Ectodermal cell (in vitro differentiated cells): ENCODE measurements around the gene SIN3B.

ENCODE experiments used
- H3K27ac ChIP-seq: 2 replicates; pipeline ENCODE4 v1.7.0; 2013; ENCODE audit warnings: mild to moderate bottlenecking, low read depth, low read length; ENCODE audit not compliant: insufficient read depth, poor library complexity, severe bottlenecking
- H3K27me3 ChIP-seq: 2 replicates; pipeline ENCODE4 v1.7.0; 2013; ENCODE audit warnings: mild to moderate bottlenecking, low read length; ENCODE audit not compliant: insufficient read depth, control insufficient read depth, poor library complexity, severe bottlenecking
- H3K36me3 ChIP-seq: one replicate; pipeline ENCODE4 v1.7.0; 2013; ENCODE audit warnings: low read length; ENCODE audit not compliant: control insufficient read depth, insufficient read depth
- H3K4me1 ChIP-seq: one replicate; pipeline ENCODE4 v1.7.0; 2013; ENCODE audit warnings: low read length; ENCODE audit not compliant: control insufficient read depth, insufficient read depth
- H3K4me3 ChIP-seq: 2 replicates; pipeline ENCODE4 v1.7.0; 2013; ENCODE audit warnings: low read depth, low read length, control low read depth; ENCODE audit not compliant: insufficient read depth
- H3K9me3 ChIP-seq: 2 replicates; pipeline ENCODE4 v1.7.0; 2013; ENCODE audit warnings: mild to moderate bottlenecking, low read length, moderate library complexity; ENCODE audit not compliant: control insufficient read depth
- WGBS, 2 experiments: methylation state at CpG; one replicate each; pipeline ENCODE4 v1.1.7; 2013; ENCODE audit warnings: missing lambda C conversion rate in 2 of 2; 5-methylcytosine and 5-hydroxymethylcytosine counted together

SIN3B gene

DNA sequence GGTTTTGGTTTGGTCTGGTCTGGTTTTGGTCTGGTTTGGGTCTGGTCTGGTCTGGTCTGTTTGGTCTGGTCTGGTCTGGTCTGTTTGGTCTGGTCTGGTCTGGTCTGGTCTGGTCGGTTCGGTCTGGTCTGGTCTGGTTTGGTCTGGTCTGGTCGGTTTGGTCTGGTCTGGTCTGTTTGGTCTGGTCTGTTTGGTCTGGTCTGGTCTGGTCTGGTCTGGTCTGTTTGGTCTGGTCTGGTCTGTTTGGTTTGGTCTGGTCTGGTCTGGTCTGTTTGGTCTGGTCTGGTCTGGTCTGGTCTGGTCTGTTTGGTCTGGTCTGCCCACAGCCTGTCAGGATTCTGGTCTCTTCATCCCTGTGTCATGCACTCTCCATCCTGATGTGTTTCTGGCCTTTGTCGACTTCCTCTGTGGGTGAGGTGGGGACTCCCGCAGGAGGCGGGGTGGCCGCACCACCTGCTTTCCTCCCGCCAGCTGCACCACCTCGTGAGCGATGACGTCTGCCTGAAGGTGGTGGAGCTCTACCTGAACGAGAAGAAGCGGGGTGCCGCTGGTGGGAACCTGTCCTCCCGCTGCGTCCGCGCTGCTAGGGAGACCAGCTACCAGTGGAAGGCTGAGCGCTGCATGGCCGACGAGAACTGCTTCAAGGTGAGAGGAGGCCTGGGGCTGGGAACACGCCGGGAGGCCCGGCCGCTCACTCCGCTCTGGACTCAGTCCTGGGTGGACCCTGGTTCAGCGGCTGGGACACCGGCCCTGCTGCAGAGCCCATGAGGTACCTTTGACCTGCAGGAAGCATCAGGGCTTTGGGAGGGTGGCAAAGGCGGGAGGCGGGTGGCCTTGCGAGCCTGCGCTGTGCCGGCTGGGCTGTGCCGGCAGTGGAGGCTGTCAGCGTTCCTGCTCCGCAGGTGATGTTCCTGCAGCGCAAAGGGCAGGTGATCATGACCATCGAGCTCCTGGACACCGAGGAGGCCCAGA, 46.7 kb downstream of the SIN3B start:
- Histone ChIP-seq H3K4me3 (no peak overlapping the region), H3K9me3 (no peaks in the 10 kb centered on the region), H3K27ac (peak overlapping the region; percentile 44), H3K4me1 (no peaks in the 10 kb centered on the region), H3K36me3 (peaks cover 61% of the 10 kb centered on the region), H3K27me3 (no peaks in the 10 kb centered on the region)
- 96% methylated on average over 39 of the region's 39 CpGs for WGBS, 2 experiments

DNA sequence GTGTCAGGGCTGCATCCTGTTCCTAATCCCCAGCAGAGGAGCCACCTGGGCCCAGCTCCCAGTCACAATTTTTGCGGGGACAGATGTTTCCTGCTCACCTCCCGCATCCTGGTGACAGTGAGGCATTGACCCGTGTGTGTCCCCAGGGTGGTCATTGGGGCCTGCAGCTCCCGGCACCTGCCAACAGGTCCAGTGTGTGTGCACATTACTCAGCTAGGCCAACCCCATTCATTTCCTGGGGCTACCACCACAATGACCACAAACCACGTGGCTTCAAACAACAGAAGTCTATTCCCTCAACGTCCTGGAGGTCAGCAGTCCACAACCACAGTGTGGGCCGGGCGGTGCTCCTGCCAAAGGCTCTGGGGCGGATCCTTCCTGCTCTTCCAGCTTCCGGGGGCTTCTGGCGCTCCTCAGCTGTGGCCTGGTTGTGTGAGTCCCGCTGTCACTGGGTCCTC, 47.7 kb downstream of the SIN3B start:
- WGBS, 2 experiments: 95 to 96% methylated on average over 12 of the region's 12 CpGs
- Histone ChIP-seq H3K4me3 (no peak overlapping the region), H3K27me3 (no peaks in the 10 kb centered on the region), H3K36me3 (peaks cover 52% of the 10 kb centered on the region), H3K9me3 (no peaks in the 10 kb centered on the region), H3K4me1 (no peaks in the 10 kb centered on the region), H3K27ac (no peak overlapping the region)

DNA sequence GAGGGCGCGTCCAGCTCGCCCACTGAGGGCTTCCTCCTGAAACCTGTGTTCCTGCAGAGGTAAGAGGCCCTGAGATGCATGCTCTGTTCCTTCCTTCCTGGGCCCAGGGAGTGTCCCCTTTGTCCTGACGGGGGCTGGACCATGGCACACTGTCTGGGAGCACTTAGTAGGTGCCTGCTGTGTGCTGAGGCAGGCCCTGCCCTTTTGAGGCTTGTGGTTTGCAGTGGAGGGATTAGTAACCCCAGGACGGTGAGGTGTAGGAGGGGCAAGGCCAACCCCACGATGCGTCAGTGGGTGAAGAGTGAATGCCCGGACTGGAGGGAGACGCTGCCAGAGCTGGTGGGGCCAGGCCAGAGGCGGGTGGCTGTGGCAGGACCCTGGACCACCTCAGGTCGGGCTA, 48.4 kb downstream of the SIN3B start:
- whole genome bisulfite sequencing, 2 experiments: 86% methylated on average over 11 of the region's 11 CpGs
- H3K4me1 ChIP-seq: no peaks in the 10 kb centered on the region
- no peaks in the 10 kb centered on the region for H3K9me3 ChIP-seq
- H3K4me3 ChIP-seq: no peak overlapping the region
- peaks cover 49% of the 10 kb centered on the region for H3K36me3 ChIP-seq
- no peak overlapping the region for H3K27ac ChIP-seq
- no peaks in the 10 kb centered on the region for H3K27me3 ChIP-seq

DNA sequence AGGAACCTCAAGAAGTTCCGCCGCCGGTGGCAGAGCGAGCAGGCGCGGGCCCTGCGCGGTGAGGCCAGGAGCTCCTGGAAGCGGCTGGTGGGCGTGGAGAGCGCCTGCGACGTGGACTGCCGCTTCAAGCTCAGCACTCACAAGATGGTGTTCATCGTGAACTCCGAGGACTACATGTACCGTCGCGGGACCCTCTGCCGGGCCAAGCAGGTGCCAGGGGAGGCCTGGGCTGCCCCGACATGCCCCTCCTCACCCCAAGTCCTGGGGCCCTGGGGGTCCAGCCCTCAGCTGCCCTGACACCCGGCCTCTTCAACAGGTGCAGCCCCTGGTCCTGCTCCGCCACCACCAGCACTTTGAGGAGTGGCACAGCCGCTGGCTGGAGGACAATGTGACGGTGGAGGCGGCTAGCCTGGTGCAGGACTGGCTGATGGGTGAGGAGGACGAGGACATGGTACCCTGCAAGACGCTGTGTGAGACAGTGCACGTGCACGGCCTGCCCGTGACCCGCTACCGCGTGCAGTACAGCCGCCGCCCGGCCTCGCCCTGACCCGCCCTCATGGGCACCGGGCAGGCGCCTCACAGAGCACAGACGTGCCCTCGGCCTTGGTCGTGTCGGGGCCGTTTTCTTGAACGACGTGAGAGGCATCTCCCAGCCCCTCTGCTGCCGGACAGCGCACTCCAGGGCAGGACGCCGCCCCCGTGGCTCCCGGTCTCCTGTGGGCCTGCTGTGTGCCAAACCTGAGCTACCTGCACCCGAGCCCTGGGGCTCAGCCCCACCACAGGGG, 49.2 kb downstream of the SIN3B start:
- H3K27me3 ChIP-seq: no peaks in the 10 kb centered on the region
- 96% methylated on average over 55 of the region's 55 CpGs for WGBS, 2 experiments
- no peaks in the 10 kb centered on the region for H3K4me1 ChIP-seq
- H3K9me3 ChIP-seq: no peaks in the 10 kb centered on the region
- peaks cover 43% of the 10 kb centered on the region for H3K36me3 ChIP-seq
- H3K4me3 ChIP-seq: no peak overlapping the region
- H3K27ac ChIP-seq: no peak overlapping the region

DNA sequence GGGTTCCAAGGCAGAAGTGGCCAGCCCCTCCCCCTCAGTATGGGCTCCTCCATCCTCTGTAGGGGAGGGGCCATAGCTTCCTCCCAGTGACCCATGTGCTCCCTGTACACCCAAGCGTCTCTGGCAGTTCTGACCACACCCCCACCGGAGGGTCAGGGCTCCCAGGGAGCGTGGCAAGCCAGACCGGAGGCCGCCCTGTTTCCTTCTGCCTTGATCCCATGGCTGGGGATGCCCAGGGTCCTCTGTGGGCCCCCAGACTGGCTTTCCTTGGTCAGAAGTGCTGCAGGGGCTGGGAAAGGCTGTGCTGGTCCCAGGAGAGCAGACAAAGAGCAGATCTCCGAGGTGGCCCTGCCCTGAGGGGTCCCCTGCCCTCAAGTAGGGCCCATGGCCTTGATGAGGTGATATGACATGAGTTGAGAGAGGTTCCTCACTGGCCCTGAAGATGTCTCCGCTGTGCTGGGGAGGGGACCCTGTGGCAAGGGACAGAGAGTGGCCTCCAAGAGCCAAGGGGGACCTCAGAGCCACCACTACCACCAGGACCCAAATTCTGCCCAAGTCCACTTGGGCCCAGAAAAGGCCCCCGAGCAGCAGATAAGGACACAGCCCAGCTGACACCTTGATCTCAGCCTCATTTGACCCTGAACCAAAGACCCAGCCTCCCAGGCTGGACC, 51.8 kb downstream of the SIN3B start:
- Histone ChIP-seq H3K36me3 (peaks cover 38% of the 10 kb centered on the region), H3K27me3 (no peaks in the 10 kb centered on the region), H3K9me3 (no peaks in the 10 kb centered on the region), H3K4me3 (no peak overlapping the region), H3K4me1 (no peaks in the 10 kb centered on the region), H3K27ac (no peak overlapping the region)
- 94 to 95% methylated on average over 8 of the region's 8 CpGs for WGBS, 2 experiments

DNA sequence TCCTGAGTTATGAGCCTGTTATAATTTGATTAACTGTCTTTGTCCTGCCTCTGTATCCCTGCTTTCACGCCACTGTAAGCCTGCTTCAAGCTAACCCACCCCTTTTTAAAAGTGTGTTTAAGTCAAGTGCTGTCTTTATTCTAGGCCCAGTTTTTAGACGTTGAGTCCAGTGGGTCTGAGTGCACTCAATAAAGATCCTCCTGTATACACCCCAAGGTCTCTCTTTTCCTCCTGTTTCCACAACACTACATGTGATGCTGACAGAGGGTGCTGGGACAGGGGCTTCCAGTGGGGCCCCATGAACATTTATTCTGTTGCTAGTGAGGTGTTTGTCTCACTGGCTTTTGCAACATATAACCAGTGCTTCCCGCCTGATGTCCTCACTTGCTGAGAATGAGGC, 52.9 kb downstream of the SIN3B start:
- Histone ChIP-seq H3K27me3 (no peaks in the 10 kb centered on the region), H3K9me3 (no peaks in the 10 kb centered on the region), H3K36me3 (peaks cover 32% of the 10 kb centered on the region), H3K4me3 (no peak overlapping the region), H3K27ac (no peak overlapping the region), H3K4me1 (no peaks in the 10 kb centered on the region)
- WGBS, 2 experiments: 89 to 92% methylated on average over 3 of the region's 3 CpGs

DNA sequence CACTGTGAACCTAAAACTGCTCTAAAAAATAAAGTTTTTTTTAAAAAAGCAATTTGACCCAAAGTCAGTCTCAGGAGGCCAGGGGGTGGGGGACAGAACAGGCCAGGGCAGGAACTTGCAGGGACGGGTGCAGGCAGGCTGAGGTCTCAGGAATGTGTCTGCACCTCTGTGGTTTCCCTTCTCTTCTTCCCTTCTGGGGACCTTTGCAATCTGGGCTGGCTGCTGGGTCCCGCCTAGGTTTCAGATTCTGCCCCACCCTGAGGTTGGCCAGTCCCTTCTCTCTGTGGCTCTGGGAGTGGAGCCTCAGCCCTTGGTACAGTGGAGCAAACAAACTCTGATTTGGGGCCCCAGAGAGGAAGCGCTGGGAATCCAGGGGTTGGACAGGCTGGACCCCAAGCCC, 54.3 kb downstream of the SIN3B start:
- Histone ChIP-seq H3K4me3 (no peak overlapping the region), H3K27me3 (no peaks in the 10 kb centered on the region), H3K4me1 (no peaks in the 10 kb centered on the region), H3K27ac (no peak overlapping the region), H3K36me3 (peaks cover 19% of the 10 kb centered on the region), H3K9me3 (no peaks in the 10 kb centered on the region)
- WGBS, 2 experiments: 87 to 92% methylated on average over 3 of the region's 3 CpGs

DNA sequence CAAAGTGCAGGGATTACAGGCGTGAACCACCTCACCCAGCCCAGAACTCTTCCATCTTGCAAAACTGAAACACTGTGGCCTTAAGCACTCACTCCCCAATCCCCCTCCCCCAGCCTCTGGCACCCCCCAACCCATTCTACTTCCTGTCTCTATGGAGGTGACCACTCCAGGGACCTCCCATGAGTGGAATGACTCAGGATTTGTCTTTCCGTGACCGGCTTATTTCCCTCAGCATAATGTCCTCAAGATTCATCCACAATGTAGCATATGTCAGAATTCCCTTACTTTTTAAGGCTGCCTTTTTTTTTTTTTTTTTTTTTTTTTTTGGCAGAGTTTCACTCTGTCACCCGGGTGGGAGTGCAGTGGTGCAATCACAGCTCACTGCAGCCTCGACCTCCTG, 56.0 kb downstream of the SIN3B start:
- Histone ChIP-seq H3K36me3 (peaks cover 6% of the 10 kb centered on the region), H3K4me1 (no peaks in the 10 kb centered on the region), H3K9me3 (no peaks in the 10 kb centered on the region), H3K27me3 (no peaks in the 10 kb centered on the region), H3K27ac (no peak overlapping the region), H3K4me3 (no peak overlapping the region)
- 86 to 88% methylated on average over 5 of the region's 5 CpGs for WGBS, 2 experiments

DNA sequence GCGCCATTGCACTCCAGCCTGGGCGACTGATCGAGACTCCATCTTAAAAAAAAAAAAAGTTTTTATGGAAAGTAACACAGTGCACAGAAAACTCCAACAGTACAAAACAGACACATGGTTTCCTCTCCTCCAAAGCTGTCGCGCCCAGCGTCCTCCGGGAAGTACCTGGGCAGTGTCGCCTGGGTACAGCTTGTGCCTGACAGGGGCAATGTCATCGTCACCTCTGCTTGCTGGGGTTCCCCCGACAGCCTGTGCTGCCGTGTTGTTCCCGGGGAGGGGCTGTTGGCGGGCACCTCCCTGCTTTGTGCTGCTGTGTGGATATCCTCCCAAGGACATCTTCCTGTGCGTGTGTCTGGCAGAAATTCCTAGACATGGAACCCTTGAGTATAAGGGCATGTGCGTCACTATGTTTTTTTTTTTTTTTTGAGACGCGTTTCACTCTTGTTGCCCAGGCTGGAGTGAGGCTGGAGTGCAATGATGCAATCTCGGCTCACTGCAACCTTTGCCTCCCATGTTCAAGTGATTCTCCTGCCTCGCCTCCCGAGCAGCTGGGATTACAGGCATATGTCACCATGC, 57.2 kb downstream of the SIN3B start:
- H3K27me3 ChIP-seq: no peaks in the 10 kb centered on the region
- H3K27ac ChIP-seq: no peak overlapping the region
- no peak overlapping the region for H3K4me3 ChIP-seq
- no peaks in the 10 kb centered on the region for H3K9me3 ChIP-seq
- no peaks in the 10 kb centered on the region for H3K4me1 ChIP-seq
- no peaks in the 10 kb centered on the region for H3K36me3 ChIP-seq
- 94% methylated on average over 20 of the region's 20 CpGs for WGBS, 2 experiments
